IMR-90 (cell line): Measurements from ENCODE around the gene BEST1. TPM values are rescaled to one million over a fixed set of nuclear protein-coding genes. Genes with fewer than 3 reads are reported as not detected.

ENCODE experiments used
- ATAC-seq: fragments of 200-7000 bp; cut with Tn5 transposase; 2 replicates; pipeline ENCODE4 v1.9.1; 2020; ENCODE audit warnings: low read depth, mild to moderate bottlenecking, moderate library complexity
- BruUV-seq: library from RNA; stranded (reverse); fragments of 400-500 nt; replicated peaks from 2 replicates; lab custom pipeline; 2021; lab: Mats Ljungman, UMichigan
- CTCF ChIA-PET: fragments of 300-600 bp; formaldehyde crosslinking; extraction: SDS; loops from one replicate; lab custom pipeline; 2021; ENCODE audit warnings: antibody characterized with exemption; lab: Yijun Ruan, JAX
- POLR2A ChIA-PET: fragments of 300-600 bp; sonication (Branson Sonifier 250); formaldehyde crosslinking; loops from one replicate; lab custom pipeline; 2022; ENCODE audit warnings: antibody characterized with exemption; ENCODE audit not compliant: unreplicated experiment; lab: Charles Lee
- DNase-seq: peaks from one replicate; pipeline ENCODE4 v3.0.0; 2013
- H2AFZ ChIP-seq: replicated peaks from 2 replicates; pipeline ENCODE3; 2013; ENCODE audit warnings: low read length, mild to moderate bottlenecking; ENCODE audit not compliant: poor library complexity
- H2AK5ac ChIP-seq: 2 replicates; pipeline ENCODE4 v1.6.1; 2013; ENCODE audit warnings: low read depth, low read length, inconsistent platforms
- H2AK9ac ChIP-seq: replicated peaks from 2 replicates; pipeline ENCODE3; 2013; ENCODE audit warnings: mild to moderate bottlenecking, low read depth, low read length, moderate library complexity; ENCODE audit not compliant: poor library complexity
- H2BK120ac ChIP-seq: 2 replicates; pipeline ENCODE4 v1.6.1; 2013; ENCODE audit warnings: low read depth, low read length, inconsistent platforms
- H2BK15ac ChIP-seq: 3 replicates; pipeline ENCODE4 v1.6.1; 2013; ENCODE audit warnings: low read depth, low read length, inconsistent platforms
- H2BK20ac ChIP-seq: 2 replicates; pipeline ENCODE4 v1.6.1; 2013; ENCODE audit warnings: low read depth, mild to moderate bottlenecking, inconsistent platforms, low read length, moderate library complexity
- H2BK5ac ChIP-seq: 2 replicates; pipeline ENCODE4 v1.6.1; 2013; ENCODE audit warnings: mild to moderate bottlenecking, low read depth, low read length, inconsistent platforms; ENCODE audit not compliant: poor library complexity, severe bottlenecking
- H3K14ac ChIP-seq: replicated peaks from 2 replicates; pipeline ENCODE4 v1.6.1; 2013; ENCODE audit warnings: low read depth, low read length, inconsistent platforms
- H3K18ac ChIP-seq: 2 replicates; pipeline ENCODE4 v1.6.1; 2013; ENCODE audit warnings: low read depth, low read length, control low read depth
- H3K23ac ChIP-seq: 2 replicates; pipeline ENCODE4 v1.6.1; 2013; ENCODE audit warnings: low read depth, low read length, inconsistent platforms
- H3K27ac ChIP-seq: 2 replicates; pipeline ENCODE4 v1.5.1; 2013; ENCODE audit warnings: mild to moderate bottlenecking, control low read depth, low read length; ENCODE audit not compliant: insufficient read depth
- H3K27me3 ChIP-seq: 2 replicates; pipeline ENCODE4 v1.6.1; 2013; ENCODE audit warnings: low read length; ENCODE audit not compliant: control insufficient read depth, insufficient read depth
- H3K36me3 ChIP-seq: 2 replicates; pipeline ENCODE4 v1.6.1; 2013; ENCODE audit warnings: low read length, mixed read lengths; ENCODE audit not compliant: control insufficient read depth, insufficient read depth
- H3K4ac ChIP-seq: 2 replicates; pipeline ENCODE4 v1.6.1; 2013; ENCODE audit warnings: low read depth, low read length, inconsistent platforms
- H3K4me1 ChIP-seq: 2 replicates; pipeline ENCODE4 v1.6.1; 2013; ENCODE audit warnings: low read length, mixed read lengths; ENCODE audit not compliant: control insufficient read depth, insufficient read depth
- H3K4me2 ChIP-seq: 2 replicates; pipeline ENCODE4 v1.6.1; 2013; ENCODE audit warnings: low read depth, mild to moderate bottlenecking, control low read depth, low read length, moderate library complexity
- H3K4me3 ChIP-seq: 2 replicates; pipeline ENCODE4 v1.5.1; 2013; ENCODE audit warnings: low read depth, mild to moderate bottlenecking, control low read depth, low read length, moderate library complexity; ENCODE audit not compliant: insufficient read depth
- H3K56ac ChIP-seq: 2 replicates; pipeline ENCODE4 v1.6.1; 2013; ENCODE audit warnings: low read length, inconsistent platforms; ENCODE audit not compliant: insufficient read depth; ENCODE audit errors: extremely low read depth
- H3K79me1 ChIP-seq, 2 experiments: 2 replicates each; pipeline ENCODE4 v1.6.1; 2013; ENCODE audit warnings: low read length in 2 of 2, inconsistent platforms in 1 of 2, low read depth in 1 of 2
- H3K9ac ChIP-seq: 2 replicates; pipeline ENCODE4 v1.6.1; 2013; ENCODE audit warnings: low read depth, low read length, control low read depth
- H3K9me1 ChIP-seq: 2 replicates; pipeline ENCODE4 v1.6.1; 2013; ENCODE audit warnings: low read length, inconsistent platforms; ENCODE audit not compliant: insufficient read depth
- H3K9me3 ChIP-seq: 2 replicates; pipeline ENCODE4 v1.6.1; 2013; ENCODE audit warnings: low read length; ENCODE audit not compliant: control insufficient read depth, insufficient read depth
- H4K20me1 ChIP-seq: 2 replicates; pipeline ENCODE4 v1.6.1; 2013; ENCODE audit warnings: low read length, inconsistent platforms; ENCODE audit not compliant: insufficient read depth
- H4K5ac ChIP-seq: 2 replicates; pipeline ENCODE4 v1.6.1; 2013; ENCODE audit warnings: mild to moderate bottlenecking, low read depth, low read length, control low read depth
- H4K8ac ChIP-seq, 2 experiments: 2 replicates each; pipeline ENCODE4 v1.6.1; 2013; ENCODE audit warnings: low read depth in 2 of 2, low read length in 2 of 2, control low read depth in 1 of 2, inconsistent platforms in 1 of 2
- H4K91ac ChIP-seq: 2 replicates; pipeline ENCODE4 v1.6.1; 2013; ENCODE audit warnings: low read depth, low read length, inconsistent platforms; ENCODE audit not compliant: insufficient read depth
- BHLHE40 ChIP-seq: fragments of 150-350 bp; IDR thresholded peaks from 2 replicates; pipeline ENCODE4 v1.6.1; 2016; ENCODE audit warnings: mild to moderate bottlenecking, low read depth, low read length
- CHD1 ChIP-seq: IDR thresholded peaks from 2 replicates; pipeline ENCODE4 v1.6.1; 2012; ENCODE audit warnings: low read depth, low read length, improper control_type of control experiment
- CTCF ChIP-seq: conservative IDR thresholded peaks from 2 replicates; pipeline ENCODE4 v1.5.1; 2012; ENCODE audit warnings: mild to moderate bottlenecking, low read depth, low read length, improper control_type of control experiment
- FOS ChIP-seq: fragments of 150-350 bp; IDR thresholded peaks from 2 replicates; pipeline ENCODE4 v1.6.1; 2016; ENCODE audit warnings: low read depth, low read length
- MAFK ChIP-seq: IDR thresholded peaks from 2 replicates; pipeline ENCODE4 v1.6.1; 2012; ENCODE audit warnings: low read depth, low read length, improper control_type of control experiment
- MXI1 ChIP-seq: IDR thresholded peaks from 2 replicates; pipeline ENCODE4 v1.6.1; 2012; ENCODE audit warnings: low read depth, mild to moderate bottlenecking, low read length, moderate library complexity, borderline replicate concordance
- POLR2A ChIP-seq: IDR thresholded peaks from 2 replicates; pipeline ENCODE4 v1.6.1; 2012; ENCODE audit warnings: mild to moderate bottlenecking, low read depth, low read length
- RCOR1 ChIP-seq: IDR thresholded peaks from 2 replicates; pipeline ENCODE4 v1.6.1; 2012; ENCODE audit warnings: mild to moderate bottlenecking, low read length, improper control_type of control experiment; ENCODE audit not compliant: insufficient replicate concordance
- USF2 ChIP-seq: fragments of 150-350 bp; IDR thresholded peaks from 2 replicates; pipeline ENCODE4 v1.6.1; 2017; ENCODE audit warnings: mild to moderate bottlenecking, antibody characterized with exemption, low read length, low read depth
- WGBS, 2 experiments: methylation state at CpG; one replicate each; pipeline versions ENCODE4 v1.1.5 to v1.1.7; 2013; ENCODE audit warnings: missing lambda C conversion rate in 2 of 2; ENCODE audit not compliant: insufficient read length in 1 of 2; ENCODE audit errors: extremely low coverage in 2 of 2; 5-methylcytosine and 5-hydroxymethylcytosine counted together
- dilution Hi-C: fragments of 300-500 bp; cut with HindIII; formaldehyde crosslinking; loops from one replicate; pipeline ENCODE4 v1.14.3; 2018; ENCODE audit warnings: low sequenced_read_pairs; ENCODE audit not compliant: unreplicated experiment
- in situ Hi-C: fragments of 300-500 bp; cut with MboI; formaldehyde crosslinking; loops from 3 replicates; pipeline ENCODE4 v1.14.3; 2019; ENCODE audit warnings: low sequenced_read_pairs, inconsistent platforms, mixed read lengths
- intact Hi-C: fragments of 100-400 bp; cut with micrococcal nuclease; formaldehyde crosslinking; loops from 2 replicates; pipeline ENCODE4 v1.10.0; 2022
- polyA plus RNA-seq, 3 experiments: library from polyadenylated mRNA; depleted of rRNA; stranded (reverse); fragments of >200 nt; gene quantifications; 2 replicates each; pipeline ENCODE4 v1.2.3, GENCODE V29; 2012; ENCODE audit warnings: low replicate concordance in 1 of 3
- total RNA-seq: library from RNA; depleted of rRNA; stranded (reverse); fragments of >200 nt; gene quantifications from 2 replicates; pipeline ENCODE4 v1.2.3, GENCODE V29; 2012

BEST1 gene
- total and polyA plus RNA-seq, 2 of the 4 experiments (the other 2 are of a cell fraction): 0.90 to 1.4 TPM

- H2AFZ ChIP-seq: peak overlapping the region; percentile 79
- peak overlapping the region; percentile 40; the same call in 1 of the 2 replicates for H3K9ac ChIP-seq
- WGBS, 2 experiments: no CpG with 5 or more reads among the region's 6 CpGs
Observed at GRCh38 chr11:61924064-61924455, 26.1 kb upstream of the BEST1 start.

More at GRCh38 chr11:61924064-61924455, 26.1 kb upstream of the BEST1 start:
- in situ Hi-C loops: no loop called here
- no peak overlapping the region for H3K56ac ChIP-seq
- POLR2A ChIA-PET: interaction anchor here (0.9 kb wide), 1 partner anchor 31 kb away, joined by 6 read pairs; no protein-coding TSS in a partner anchor
- no peaks in the 10 kb centered on the region for H3K79me1 ChIP-seq
- no peaks in the 10 kb centered on the region for H3K9me1 ChIP-seq
- no peak overlapping the region for H4K91ac ChIP-seq
- dilution Hi-C loops: no loop called here
- CTCF ChIA-PET: interaction anchor here (0.6 to 2.1 kb wide), 4 partner anchors 23 to 514 kb away, joined by 3 to 8 read pairs (median 6); no protein-coding TSS in a partner anchor
- H3K36me3 ChIP-seq: no peaks in the 10 kb centered on the region
- peak overlapping the region; percentile 50; the same call in 1 of the 2 replicates for H4K5ac ChIP-seq
- no peak overlapping the region for H3K23ac ChIP-seq
- H3K27me3 ChIP-seq: peaks cover 13% of the 10 kb centered on the region
- no peak overlapping the region; the same call in 1 of the 2 replicates for H3K4me2 ChIP-seq
- DNase-seq: no peak
- H2BK15ac ChIP-seq: peak overlapping the region; percentile 23; the same call in 1 of the 3 replicates
- BruUV-seq: no TSS peak
- intact Hi-C loops: no loop called here
- peak overlapping the region; percentile 44 for H2AK9ac ChIP-seq
- no peak for TF ChIP-seq POLR2A
- no peak for TF ChIP-seq RCOR1
- no peak for TF ChIP-seq MAFK
- no peak for TF ChIP-seq MXI1
- no peak for TF ChIP-seq CHD1
- TF ChIP-seq CTCF: no peak
- no peak for TF ChIP-seq BHLHE40
- TF ChIP-seq FOS: no peak
- TF ChIP-seq USF2: no peak
- H4K8ac ChIP-seq: peak overlapping the region in 1 of 2 experiments; percentile 37; a peak in 1 of 4 replicates
- peak overlapping the region; percentile 33; the same call in 1 of the 2 replicates for H3K14ac ChIP-seq
- peak overlapping the region; percentile 20; the same call in 1 of the 2 replicates for H3K18ac ChIP-seq
- H3K27ac ChIP-seq: peak overlapping the region; percentile 80; the same call in 1 of the 2 replicates
- H2BK20ac ChIP-seq: peak overlapping the region; percentile 48; the same call in 1 of the 2 replicates
- no peak overlapping the region for H2BK5ac ChIP-seq
- no peaks in the 10 kb centered on the region for H4K20me1 ChIP-seq
- H3K4me3 ChIP-seq: no peak overlapping the region
- peaks cover 16% of the 10 kb centered on the region; the same call in 1 of the 2 replicates for H3K4me1 ChIP-seq
- H3K9me3 ChIP-seq: no peaks in the 10 kb centered on the region
- H3K4ac ChIP-seq: peak overlapping the region; percentile 39; the same call in 1 of the 2 replicates
- peak overlapping the region; percentile 61; the same call in 1 of the 2 replicates for H2BK120ac ChIP-seq
- no peak for ATAC-seq
- H2AK5ac ChIP-seq: no peak overlapping the region; the same call in 1 of the 2 replicates
